HG03442 (cell line): Measurements from ENCODE around the gene LRPAP1.

ENCODE experiments used
- ATAC-seq: cut with Tn5 transposase; IDR thresholded peaks from one replicate; pipeline ENCODE4 v1.9.1; 2021; ENCODE audit warnings: mild to moderate bottlenecking, moderate library complexity; ENCODE audit not compliant: unreplicated experiment

The LRPAP1 gene

DNA sequence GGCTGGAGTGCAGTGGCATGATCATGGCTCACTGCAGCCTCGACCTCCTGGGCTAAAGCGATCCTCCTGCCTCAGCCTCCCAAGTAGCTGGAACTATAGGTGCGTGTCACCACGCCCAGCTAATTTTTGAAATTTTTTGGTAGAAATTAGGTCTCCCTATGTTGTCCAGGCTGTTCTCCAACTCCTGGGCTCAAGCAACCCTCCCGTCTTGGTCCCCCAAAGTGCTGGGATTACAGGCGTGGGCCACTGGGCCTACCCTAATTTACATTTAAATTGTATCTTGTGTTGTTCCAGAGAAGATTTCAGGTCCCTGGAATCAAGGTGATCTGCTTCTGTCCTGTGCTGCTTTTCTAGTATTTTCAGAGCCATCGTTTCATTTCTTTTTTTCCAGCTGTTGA is 1.2 kb upstream of the LRPAP1 start:
- no peak for ATAC-seq

GRCh38 chr4:3532751-3533422 is 665 bp upstream of the LRPAP1 start:
- no peak for ATAC-seq

GRCh38 chr4:3531318-3531878 is 824 bp downstream of the LRPAP1 start:
- ATAC-seq, result no peak

- ATAC-seq, result no peak
These were observed 1.5 kb downstream of the LRPAP1 start for GRCh38 chr4:3530663-3531254.

DNA sequence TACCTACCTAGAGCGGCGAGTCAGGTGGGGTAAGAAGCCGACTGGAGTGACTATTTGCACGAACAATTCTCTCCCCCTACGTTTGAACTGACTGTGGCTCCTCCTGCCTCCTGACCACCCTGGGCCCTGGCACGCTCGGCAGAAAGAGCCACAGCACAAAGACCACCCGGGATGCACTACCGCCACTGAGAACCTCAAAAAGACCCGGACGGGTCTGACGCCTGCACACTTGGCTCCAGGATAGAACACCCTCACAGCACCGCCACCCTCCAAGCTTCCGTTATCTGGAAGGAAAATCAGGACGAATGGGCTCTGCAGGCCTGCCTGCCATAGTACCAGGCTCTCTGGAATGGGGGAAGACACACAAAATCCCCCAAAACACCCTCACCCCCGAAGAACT is 2.2 kb downstream of the LRPAP1 start:
- no peak for ATAC-seq

DNA sequence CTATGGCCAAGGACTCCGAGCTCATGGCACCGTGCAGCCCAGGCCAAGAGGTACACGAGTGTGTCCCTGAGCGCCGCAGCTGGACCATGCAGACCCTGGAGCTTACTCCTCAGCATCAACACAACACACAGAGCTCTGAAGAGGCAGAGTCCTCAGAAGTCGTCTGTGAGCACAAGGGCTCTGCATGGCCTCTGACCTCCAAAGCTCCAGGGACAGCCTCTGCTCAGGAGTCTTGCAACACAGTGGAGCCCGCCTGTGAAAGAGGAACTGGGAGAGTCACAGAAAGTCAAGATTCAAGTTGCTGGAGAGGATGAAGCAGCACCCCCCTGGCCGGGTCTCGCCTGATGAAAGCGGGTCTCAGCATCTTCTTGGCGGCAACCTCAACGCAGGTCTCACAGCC is 2.9 kb downstream of the LRPAP1 start:
- no peak for ATAC-seq

GRCh38 chr4:3527914-3528876 is 4.0 kb downstream of the LRPAP1 start:
- ATAC-seq, result no peak

DNA sequence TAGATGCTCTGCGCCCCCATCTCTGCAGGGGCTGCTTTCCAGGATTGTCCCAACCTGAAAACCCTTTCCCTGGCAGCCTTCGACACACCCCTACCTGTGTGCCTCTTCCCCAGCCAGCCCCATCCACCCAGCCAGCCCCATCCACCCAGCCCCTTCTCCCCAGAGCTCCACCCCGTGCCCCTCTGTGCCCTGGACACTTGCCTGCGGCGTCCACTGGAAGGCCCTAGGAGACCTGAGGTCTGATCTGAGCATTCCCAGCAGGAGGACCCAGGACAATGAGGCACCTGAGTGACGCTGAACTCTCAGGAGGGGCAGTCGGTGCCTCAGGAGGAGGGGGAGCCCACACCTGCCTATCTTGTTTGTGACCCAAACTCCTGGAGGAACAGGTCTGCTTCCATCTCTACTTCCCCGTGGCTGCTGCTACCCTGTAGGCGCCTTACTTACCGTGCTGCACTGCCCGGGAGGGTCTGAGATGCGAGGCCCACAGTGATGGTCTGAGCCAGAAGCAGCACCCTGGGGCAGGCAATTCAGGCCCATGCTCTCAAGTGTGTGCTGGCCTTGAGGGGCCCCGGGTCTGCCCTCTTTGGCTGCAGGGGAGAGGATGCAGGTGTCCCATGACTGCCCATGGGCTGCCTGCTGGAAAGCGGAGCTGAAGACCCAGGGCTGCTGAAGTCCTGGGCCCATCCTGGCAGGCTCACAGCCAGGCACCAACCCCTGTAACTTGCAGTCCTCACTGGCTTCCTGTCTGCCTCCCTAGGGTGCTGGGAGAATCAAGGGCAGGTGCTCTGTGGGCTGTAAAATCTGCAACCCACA is 4.9 kb downstream of the LRPAP1 start:
- no peak for ATAC-seq

DNA sequence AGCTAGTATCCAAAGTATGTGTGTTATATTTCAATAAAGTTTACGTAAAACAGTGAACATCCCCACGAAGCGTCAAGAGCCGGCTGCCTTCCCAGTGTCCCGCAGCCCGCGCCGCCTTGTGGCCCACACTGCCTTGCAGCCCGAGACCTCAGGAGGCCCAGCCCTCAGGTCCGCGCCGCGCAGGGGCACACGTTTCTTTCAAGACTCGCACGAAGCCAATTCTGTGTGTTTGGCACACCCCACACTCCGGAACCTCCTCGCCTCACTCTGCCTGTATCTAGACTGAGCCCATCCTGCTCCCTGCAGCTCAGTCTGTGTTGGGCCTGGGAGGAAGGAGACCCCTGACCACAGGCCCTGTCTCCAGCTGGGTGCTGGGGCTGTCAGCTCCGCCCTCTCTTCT is 5.8 kb downstream of the LRPAP1 start:
- no peak for ATAC-seq

GRCh38 chr4:3525532-3526430 is 6.4 kb downstream of the LRPAP1 start:
- no peak for ATAC-seq

GRCh38 chr4:3524920-3525319 is 7.3 kb downstream of the LRPAP1 start:
- ATAC-seq, result no peak

- no peak for ATAC-seq
These were observed 7.9 kb downstream of the LRPAP1 start for GRCh38 chr4:3524349-3524748.

DNA sequence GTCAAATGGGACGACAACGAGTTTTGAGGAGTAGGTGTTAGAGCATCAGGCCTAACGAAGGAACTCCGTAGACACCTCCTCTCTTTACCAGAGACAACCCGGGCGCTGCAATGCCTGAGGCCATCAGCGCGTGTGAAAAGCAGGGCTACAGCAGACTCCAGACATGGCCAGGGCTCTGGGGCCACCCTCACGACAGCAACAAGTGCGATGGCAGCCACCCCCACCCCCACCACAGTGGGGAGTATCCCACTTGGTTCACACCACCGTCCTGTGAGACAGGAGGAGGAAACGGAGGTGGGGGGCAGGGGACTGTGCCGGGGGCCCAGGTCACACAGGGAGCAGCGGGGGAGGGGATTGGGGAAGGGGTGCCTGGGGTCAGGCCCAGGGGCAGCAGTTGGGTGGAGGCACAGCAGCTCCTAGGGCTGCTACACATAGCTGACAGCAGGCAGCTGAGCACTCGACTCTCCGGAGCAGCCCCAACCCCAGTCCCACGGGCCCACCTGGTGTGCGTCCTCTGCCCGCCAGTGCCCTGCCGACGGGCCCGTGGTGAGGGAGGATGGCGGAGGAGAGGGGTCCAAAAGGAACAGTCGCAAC is 8.5 kb downstream of the LRPAP1 start:
- ATAC-seq, result no peak

DNA sequence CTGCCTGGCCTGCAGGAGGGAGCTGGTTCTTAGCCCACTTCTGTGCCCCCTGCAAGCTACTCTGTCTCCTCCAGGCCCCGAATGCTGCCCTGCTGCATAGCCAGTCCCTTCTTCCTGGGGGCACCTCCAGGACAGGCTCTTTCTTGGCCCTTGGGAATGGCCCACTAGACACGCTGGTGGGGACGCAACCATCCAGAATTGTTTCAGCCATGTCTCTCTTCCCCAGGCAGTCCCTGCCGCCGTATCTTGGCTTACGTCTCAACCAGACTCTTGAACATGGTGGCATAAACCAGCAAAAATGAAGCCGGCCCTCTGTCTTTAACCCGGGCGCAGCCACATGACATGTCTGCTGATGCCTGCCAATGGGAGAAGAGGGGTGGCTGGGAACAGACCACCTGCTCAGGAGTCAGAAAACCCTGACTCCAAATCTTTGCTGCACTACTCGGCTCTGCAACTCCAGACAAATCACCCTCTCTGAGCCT is 9.0 kb downstream of the LRPAP1 start:
- ATAC-seq, result no peak

DNA sequence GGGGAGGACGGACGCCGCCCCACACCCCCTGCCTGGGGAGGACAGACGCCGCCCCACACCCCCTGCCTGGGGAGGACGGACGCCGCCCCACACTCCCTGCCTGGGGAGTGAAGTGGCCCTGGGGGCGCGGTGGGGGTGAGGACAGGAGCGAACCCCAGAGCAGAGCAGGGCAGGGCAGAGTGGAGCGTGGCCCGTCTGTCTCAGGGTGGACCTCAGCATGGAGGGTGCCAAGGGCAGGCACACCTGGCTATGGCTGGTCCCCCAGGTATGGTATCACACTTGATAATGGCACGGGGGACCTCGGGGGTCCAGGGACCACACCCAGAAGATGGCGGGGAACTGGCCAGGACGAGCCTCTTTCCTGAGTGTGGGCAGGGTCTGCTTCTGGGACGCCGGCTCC is 9.6 kb downstream of the LRPAP1 start:
- ATAC-seq, result no peak

- no peak for ATAC-seq
These were observed 9.9 kb downstream of the LRPAP1 start for GRCh38 chr4:3522326-3522640.

DNA sequence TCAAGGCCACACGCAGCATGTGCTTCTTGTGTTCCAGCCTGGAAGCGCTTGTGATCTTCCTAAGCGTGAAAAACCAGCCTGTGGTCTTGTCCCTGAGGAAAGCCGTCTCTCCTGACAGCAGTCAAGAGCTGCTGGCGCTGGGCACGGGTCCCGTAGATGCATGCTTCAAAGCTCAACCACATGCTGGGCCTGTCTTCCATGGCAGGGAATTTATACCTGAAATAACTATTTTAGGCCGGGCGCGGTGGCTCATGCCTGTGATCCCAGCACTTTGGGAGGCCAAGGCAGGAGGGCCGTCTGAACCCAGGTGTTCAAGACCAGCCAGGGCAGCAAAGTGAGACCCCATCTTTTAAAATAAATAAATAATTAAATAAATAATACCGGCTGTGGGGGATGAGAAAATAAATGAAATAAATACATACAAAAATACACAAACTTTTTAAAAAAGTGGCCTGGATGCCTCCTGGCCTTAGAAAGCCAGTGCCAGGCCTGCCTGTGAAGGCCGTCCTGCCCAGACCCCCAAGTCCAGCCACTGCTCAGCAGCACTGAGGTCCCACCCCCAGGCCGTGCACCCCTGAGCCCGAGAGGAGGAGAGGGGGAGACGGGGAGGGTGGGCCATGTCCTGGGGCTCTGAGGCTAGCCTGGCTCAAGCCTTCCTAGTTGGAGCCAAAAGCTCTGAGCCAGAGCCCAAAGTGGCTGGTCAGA is 10.4 kb downstream of the LRPAP1 start:
- no peak for ATAC-seq

DNA sequence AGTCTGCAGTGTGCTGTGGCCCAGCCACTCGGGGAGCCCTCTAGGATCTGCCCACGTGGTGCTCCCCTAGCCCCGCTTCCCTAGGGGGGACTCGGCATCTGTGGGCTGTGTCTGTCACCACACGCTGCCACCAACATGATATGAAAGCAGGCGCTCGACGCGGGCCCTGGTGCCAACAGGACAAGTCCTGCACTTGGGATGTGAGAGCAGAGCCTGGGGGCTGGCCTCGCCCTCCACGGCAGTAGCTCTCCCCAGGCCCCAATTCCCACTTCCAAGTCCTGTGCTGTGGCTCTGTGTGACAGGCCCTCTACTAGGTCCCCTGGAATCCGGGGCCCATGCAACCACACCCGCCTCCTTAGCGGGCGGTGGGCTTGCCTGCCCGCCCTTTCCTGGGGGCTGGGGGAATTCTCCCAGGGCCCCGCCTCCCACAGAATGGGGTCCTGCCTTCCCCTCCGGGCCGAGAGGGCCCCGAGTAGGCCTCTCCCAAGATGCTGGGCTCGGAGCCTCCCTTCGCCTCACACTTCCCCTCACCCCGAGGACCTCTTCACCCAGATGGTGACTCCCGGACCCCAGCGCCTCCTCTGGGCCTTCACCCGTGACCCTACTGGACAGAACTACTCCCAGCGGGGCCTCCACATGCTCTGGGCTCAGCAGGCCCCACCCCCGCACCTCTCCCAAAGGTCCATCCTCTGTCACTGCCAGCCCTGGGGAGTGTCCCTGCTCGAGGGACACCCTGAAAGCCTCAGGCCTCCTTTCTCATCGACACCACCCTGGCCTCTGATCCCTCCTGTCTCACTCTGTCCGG is 11.2 kb downstream of the LRPAP1 start:
- no peak for ATAC-seq
